ENCODE measurements around the gene BMPER.

The BMPER gene

DNA sequence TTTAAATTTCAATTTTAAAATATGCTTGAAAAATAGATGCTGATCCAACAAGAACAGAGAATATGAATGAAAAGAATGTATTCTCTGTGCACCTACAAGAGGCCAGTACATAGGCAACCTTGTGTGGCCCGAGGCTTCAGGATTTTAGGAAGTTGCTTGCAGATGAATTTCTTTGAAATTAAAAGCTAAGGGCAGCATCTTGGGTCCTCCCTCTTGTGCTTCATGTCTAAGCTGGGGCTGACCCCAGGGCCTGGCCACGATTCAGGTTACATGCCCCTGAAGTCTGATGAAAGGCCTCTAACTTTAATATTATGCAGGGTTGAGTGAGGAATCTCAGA lies 138.9 kb downstream of the BMPER start:
- Histone ChIP-seq H3K27me3 (ENCODE audit: low read length) (no peaks in the 10 kb centered on the region), H3K9me2 (replicated peaks; ENCODE audit: insufficient read depth, low read length) (no peaks in the 10 kb centered on the region), H3K4me2 (ENCODE audit: low read depth, low read length, poor library complexity, severe bottlenecking) (no peak overlapping the region), H3K36me3 (ENCODE audit: low read length) (no peaks in the 10 kb centered on the region), H3K4me3 (ENCODE audit: insufficient read depth, low read length, poor library complexity, severe bottlenecking) (no peak overlapping the region), H3K9ac (ENCODE audit: low read length) (no peak overlapping the region), H4K20me1 (ENCODE audit: low read depth, low read length) (no peaks in the 10 kb centered on the region), H3K27ac (ENCODE audit: low read depth, low read length) (no peak overlapping the region), H3K79me2 (ENCODE audit: insufficient read depth, low read length) (no peaks in the 10 kb centered on the region), H3F3A (ENCODE audit: insufficient read depth) (no peaks in the 10 kb centered on the region), H2AFZ (ENCODE audit: low read depth, low read length, severe bottlenecking) (no peak overlapping the region), H3K9me3 (ENCODE audit: insufficient read depth, low read length) (no peaks in the 10 kb centered on the region)
- TF ChIP-seq, protein P1, sequence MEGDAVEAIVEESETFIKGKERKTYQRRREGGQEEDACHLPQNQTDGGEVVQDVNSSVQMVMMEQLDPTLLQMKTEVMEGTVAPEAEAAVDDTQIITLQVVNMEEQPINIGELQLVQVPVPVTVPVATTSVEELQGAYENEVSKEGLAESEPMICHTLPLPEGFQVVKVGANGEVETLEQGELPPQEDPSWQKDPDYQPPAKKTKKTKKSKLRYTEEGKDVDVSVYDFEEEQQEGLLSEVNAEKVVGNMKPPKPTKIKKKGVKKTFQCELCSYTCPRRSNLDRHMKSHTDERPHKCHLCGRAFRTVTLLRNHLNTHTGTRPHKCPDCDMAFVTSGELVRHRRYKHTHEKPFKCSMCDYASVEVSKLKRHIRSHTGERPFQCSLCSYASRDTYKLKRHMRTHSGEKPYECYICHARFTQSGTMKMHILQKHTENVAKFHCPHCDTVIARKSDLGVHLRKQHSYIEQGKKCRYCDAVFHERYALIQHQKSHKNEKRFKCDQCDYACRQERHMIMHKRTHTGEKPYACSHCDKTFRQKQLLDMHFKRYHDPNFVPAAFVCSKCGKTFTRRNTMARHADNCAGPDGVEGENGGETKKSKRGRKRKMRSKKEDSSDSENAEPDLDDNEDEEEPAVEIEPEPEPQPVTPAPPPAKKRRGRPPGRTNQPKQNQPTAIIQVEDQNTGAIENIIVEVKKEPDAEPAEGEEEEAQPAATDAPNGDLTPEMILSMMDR (IDR thresholded peaks at IDR 0.05; ENCODE audit: insufficient read depth, low read length, poor library complexity, severe bottlenecking) = no peak
- no peak for TF ChIP-seq EZH2phosphoT487 (conservative IDR thresholded peaks at IDR 0.05; ENCODE audit: low read length)

- no peak overlapping the region for H3K4me2 ChIP-seq (ENCODE audit: low read depth, low read length, poor library complexity, severe bottlenecking)
- no peaks in the 10 kb centered on the region for H3K36me3 ChIP-seq (ENCODE audit: low read length)
- no peaks in the 10 kb centered on the region for H4K20me1 ChIP-seq (ENCODE audit: low read depth, low read length)
- no peak overlapping the region for H2AFZ ChIP-seq (ENCODE audit: low read depth, low read length, severe bottlenecking)
- H3K9me2 ChIP-seq (replicated peaks; ENCODE audit: insufficient read depth, low read length) = no peaks in the 10 kb centered on the region
- no peaks in the 10 kb centered on the region for H3K79me2 ChIP-seq (ENCODE audit: insufficient read depth, low read length)
- no peak overlapping the region for H3K27ac ChIP-seq (ENCODE audit: low read depth, low read length)
- H3K9ac ChIP-seq (ENCODE audit: low read length) = no peak overlapping the region
- H3K9me3 ChIP-seq (ENCODE audit: insufficient read depth, low read length) = no peaks in the 10 kb centered on the region
- H3K27me3 ChIP-seq (ENCODE audit: low read length) = no peaks in the 10 kb centered on the region
- no peak overlapping the region for H3K4me3 ChIP-seq (ENCODE audit: insufficient read depth, low read length, poor library complexity, severe bottlenecking)
- TF ChIP-seq EZH2phosphoT487 (conservative IDR thresholded peaks at IDR 0.05; ENCODE audit: low read length) = no peak
- TF ChIP-seq, protein P1 (IDR thresholded peaks at IDR 0.05; ENCODE audit: insufficient read depth, low read length, poor library complexity, severe bottlenecking) = no peak
- no peaks in the 10 kb centered on the region for H3F3A ChIP-seq (ENCODE audit: insufficient read depth)
Measured at GRCh38 chr7:34044734-34045353, 139.5 kb downstream of the BMPER start.

DNA sequence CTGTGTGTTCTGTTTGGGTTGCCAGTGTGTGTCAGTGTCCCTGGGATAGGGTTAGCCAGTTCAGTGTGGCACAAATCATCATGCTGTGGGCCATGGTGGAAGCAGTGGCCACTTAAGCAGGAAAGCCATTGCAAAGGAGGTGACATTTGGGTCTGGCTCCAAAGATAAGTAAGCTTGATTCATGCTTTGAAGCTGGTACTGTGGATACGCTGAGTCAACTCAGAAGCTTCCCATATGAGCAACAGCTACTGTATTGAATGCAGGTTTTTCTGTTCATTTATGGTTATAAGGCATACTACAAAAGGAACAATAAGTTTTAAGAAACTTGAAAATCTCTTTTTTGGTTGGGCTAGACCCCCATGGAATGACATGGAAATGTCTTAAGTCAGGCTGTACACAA lies 143.1 kb downstream of the BMPER start:
- H4K20me1 ChIP-seq (ENCODE audit: low read depth, low read length) = no peaks in the 10 kb centered on the region
- no peaks in the 10 kb centered on the region for H3K27me3 ChIP-seq (ENCODE audit: low read length)
- no peaks in the 10 kb centered on the region for H3K36me3 ChIP-seq (ENCODE audit: low read length)

More for the DNA sequence above, 143.1 kb downstream of the BMPER start:
- Histone ChIP-seq H3K4me2 (ENCODE audit: low read depth, low read length, poor library complexity, severe bottlenecking) (no peak overlapping the region), H3K9me3 (ENCODE audit: insufficient read depth, low read length) (no peaks in the 10 kb centered on the region), H3K9me2 (replicated peaks; ENCODE audit: insufficient read depth, low read length) (no peaks in the 10 kb centered on the region), H3K4me3 (ENCODE audit: insufficient read depth, low read length, poor library complexity, severe bottlenecking) (no peak overlapping the region), H3K9ac (ENCODE audit: low read length) (no peak overlapping the region), H3F3A (ENCODE audit: insufficient read depth) (no peaks in the 10 kb centered on the region), H3K79me2 (ENCODE audit: insufficient read depth, low read length) (no peaks in the 10 kb centered on the region), H2AFZ (ENCODE audit: low read depth, low read length, severe bottlenecking) (no peak overlapping the region), H3K27ac (ENCODE audit: low read depth, low read length) (no peak overlapping the region)
- TF ChIP-seq EZH2phosphoT487 (conservative IDR thresholded peaks at IDR 0.05; ENCODE audit: low read length) = no peak
- TF ChIP-seq, protein P1 (IDR thresholded peaks at IDR 0.05; ENCODE audit: insufficient read depth, low read length, poor library complexity, severe bottlenecking) = no peak
